Motor neuron (in vitro differentiated cells): ENCODE measurements around the gene DNM1. TPM values are rescaled to one million over a fixed set of nuclear protein-coding genes. Genes with fewer than 3 reads are reported as not detected.

Source experiments
- ATAC-seq, 8 experiments: fragments of 200-7000 bp; cut with Tn5 transposase; replicated peaks in 6 of 8; 2 replicates each; pipeline ENCODE4 v1.8.0; 2021; ENCODE audit warnings: mild to moderate bottlenecking in 8 of 8, moderate library complexity in 8 of 8
- H3K27ac ChIP-seq, 2 donors: fragments of 250-450 bp; sonication (Bioruptor Pico); 2 replicates each; pipeline ENCODE4 v1.9.0; 2021; ENCODE audit warnings: antibody characterized with exemption in 2 of 2, mild to moderate bottlenecking in 2 of 2, moderate library complexity in 1 of 2
- H3K4me1 ChIP-seq, 2 donors: fragments of 250-450 bp; sonication (Bioruptor Pico); replicated peaks in 1 of 2; 2 replicates each; pipeline ENCODE4 v1.6.1; 2021; ENCODE audit warnings: antibody characterized with exemption in 2 of 2, mild to moderate bottlenecking in 2 of 2, moderate library complexity in 1 of 2
- H3K4me3 ChIP-seq, 5 donors: fragments of 250-450 bp; sonication (Bioruptor Pico); 2 replicates each; pipeline ENCODE4 v1.9.0; 2021; ENCODE audit warnings: antibody characterized with exemption in 5 of 5, mild to moderate bottlenecking in 5 of 5, moderate library complexity in 4 of 5
- WGBS, 10 experiments: fragments of 450-650 bp; shearing (Covaris generic); methylation state at CpG; one replicate each; pipeline ENCODE4 v1.0.0; 2022; 5-methylcytosine and 5-hydroxymethylcytosine counted together
- in situ Hi-C, 9 experiments: fragments of 400-800 bp; cut with MboI; loops; one replicate each; pipeline ENCODE4 v1.15.0; 2021; ENCODE audit warnings: low sequenced_read_pairs in 9 of 9, low pct_unique_long_range_greater_than_20kb in 2 of 9; ENCODE audit not compliant: unreplicated experiment in 9 of 9
- total RNA-seq, 8 experiments: library from RNA; unstranded; fragments of 300-600 nt; gene quantifications; 2 replicates each; pipeline versions ENCODE4 v1.2.3 to v1.2.4, GENCODE V29; 2022

DNM1 gene
- total RNA-seq, 8 experiments from 2014 or later = 5.5 to 56.9 (median 31.5) TPM

GRCh38 chr9:128294142-128294541 is 91.0 kb downstream of the DNM1 start:
- 92 to 100% (median 100%) methylated on average over 2 of the region's 4 CpGs; no CpG with 5 or more reads in 7 of the 10 experiments for WGBS, 10 experiments
- H3K4me1 ChIP-seq = peaks cover 0 to 3% of the 10 kb centered on the region in 2 donors
- ATAC-seq = no peak
- H3K27ac ChIP-seq = no peak overlapping the region
- no peak overlapping the region for H3K4me3 ChIP-seq
- in situ Hi-C loops = loop anchor here in 1 of 9 experiments (25.0 kb wide), 1 partner anchor 118 kb away; the partner anchor contains the start of gene CERCAM

GRCh38 chr9:128296340-128297220 is 93.4 kb downstream of the DNM1 start:
- no peak overlapping the region for H3K4me3 ChIP-seq
- in situ Hi-C loops = loop anchor here in 1 of 9 experiments (25.0 kb wide), 1 partner anchor 116 kb away; the partner anchor contains the start of gene CERCAM
- no peak for ATAC-seq
- WGBS, 10 experiments = 20 to 100% (median 93%) methylated on average over 1 to 12 of the region's 16 CpGs
- peak overlapping the region in 1 of 2 donors; percentile 37 for H3K27ac ChIP-seq
- H3K4me1 ChIP-seq = peaks cover 0 to 3% of the 10 kb centered on the region in 2 donors

- H3K27ac ChIP-seq = no peak overlapping the region
- peaks cover 0 to 3% of the 10 kb centered on the region in 2 donors for H3K4me1 ChIP-seq
- in situ Hi-C loops = loop anchor here in 1 of 9 experiments (25.0 kb wide), 1 partner anchor 115 kb away; the partner anchor contains the start of gene CERCAM
- H3K4me3 ChIP-seq = no peak overlapping the region
- WGBS, 10 experiments = 64 to 100% (median 97%) methylated on average over 1 to 2 of the region's 2 CpGs; no CpG with 5 or more reads in 4 of the 10 experiments
- no peak for ATAC-seq
These were observed 94.1 kb downstream of the DNM1 start for GRCh38 chr9:128297221-128297773.

- Histone ChIP-seq H3K27ac (peak overlapping the region in 1 of 2 donors; percentile 29), H3K4me3 (no peak overlapping the region), H3K4me1 (peaks cover 0 to 3% of the 10 kb centered on the region in 2 donors)
- no peak for ATAC-seq
- WGBS, 10 experiments = 85 to 100% (median 94%) methylated on average over 1 to 10 of the region's 20 CpGs; no CpG with 5 or more reads in 3 of the 10 experiments
- in situ Hi-C loops = loop anchor here in 1 of 9 experiments (25.0 kb wide), 1 partner anchor 113 kb away; the partner anchor contains the start of gene CERCAM
These were observed 95.6 kb downstream of the DNM1 start for GRCh38 chr9:128298535-128299482.

- in situ Hi-C loops = no loop called here
- WGBS, 10 experiments = 12 to 100% (median 74%) methylated on average over 2 to 7 of the region's 9 CpGs; no CpG with 5 or more reads in 3 of the 10 experiments
- H3K4me1 ChIP-seq = no peaks in the 10 kb centered on the region
- H3K27ac ChIP-seq = no peak overlapping the region
- peak in 3 of 8 experiments; percentile 43 to 66 (median 44) for ATAC-seq
- H3K4me3 ChIP-seq = no peak overlapping the region
These were observed 101.2 kb downstream of the DNM1 start for GRCh38 chr9:128304136-128304970.

Other genes starting within 250 kb of the DNM1 start
- gene EEIG1, start 222.4 kb upstream of the DNM1 start, total RNA-seq = 10 to 100 TPM in 5 of 8 experiments, 1 to 10 TPM in 3; 4.7 to 29.8 (median 13.3) TPM
- gene NAIF1, start 136.1 kb upstream of the DNM1 start, total RNA-seq = 1 to 10 TPM; 6.4 to 9.0 (median 8.0) TPM
- 10 to 100 TPM in 7 of 8 experiments, 1 to 10 TPM in 1; 10.0 to 39.7 (median 19.0) TPM for gene SLC25A25, start 135.1 kb upstream of the DNM1 start, total RNA-seq
- 100 to 1,000 TPM in 1 of 8 experiments, 10 to 100 TPM in 7; 42.6 to 111 (median 50.9) TPM for gene PTGES2, start 75.7 kb upstream of the DNM1 start, total RNA-seq
- gene LCN2, start 53.9 kb upstream of the DNM1 start, total RNA-seq = 1 to 10 TPM in 3 of 8 experiments, under 1 TPM in 2, not detected in 3; 0.76 to 3.3 (median 1.6) TPM
- gene BBLN, start 43.1 kb upstream of the DNM1 start, total RNA-seq = 100 to 1,000 TPM in 5 of 8 experiments, 10 to 100 TPM in 3; 60.0 to 233 (median 148) TPM
- gene CIZ1, start 11.8 kb upstream of the DNM1 start, total RNA-seq = 10 to 100 TPM; 36.3 to 92.5 (median 70.9) TPM
- 100 to 1,000 TPM in 2 of 8 experiments, 10 to 100 TPM in 6; 41.0 to 109 (median 91.7) TPM for gene GOLGA2, start 72.6 kb downstream of the DNM1 start, total RNA-seq
- 10 to 100 TPM; 29.4 to 55.4 (median 43.2) TPM for gene SWI5, start 72.9 kb downstream of the DNM1 start, total RNA-seq
- gene TRUB2, start 119.1 kb downstream of the DNM1 start, total RNA-seq = 10 to 100 TPM; 12.2 to 37.4 (median 22.0) TPM
- 10 to 100 TPM; 37.8 to 66.5 (median 51.1) TPM for gene COQ4, start 119.5 kb downstream of the DNM1 start, total RNA-seq
- gene SLC27A4, start 137.1 kb downstream of the DNM1 start, total RNA-seq = 10 to 100 TPM; 10.4 to 31.7 (median 17.7) TPM
- gene URM1, start 168.0 kb downstream of the DNM1 start, total RNA-seq = 10 to 100 TPM; 32.0 to 57.2 (median 44.4) TPM
- gene CERCAM, start 217.5 kb downstream of the DNM1 start, total RNA-seq = 10 to 100 TPM; 14.4 to 53.5 (median 19.7) TPM